ENCODE data around the gene WDR43.

The WDR43 gene

GRCh38 chr2:28894470-28895188, at the start of gene WDR43:
Gene WDR43, plus strand, starts transcription at chr2:28894667. Its CDS starts 32 bp downstream, at chr2:28894699.
- DNase-seq, result peak; percentile 99

GRCh38 chr2:28855193-28855592, 39.3 kb upstream of the WDR43 start:
- no peak for DNase-seq

GRCh38 chr2:28855977-28856376, 38.5 kb upstream of the WDR43 start:
- no peak for DNase-seq

GRCh38 chr2:28868611-28869010, 25.9 kb upstream of the WDR43 start:
- no peak for DNase-seq

- DNase-seq, result no peak
Measured at GRCh38 chr2:28869494-28870145, 24.8 kb upstream of the WDR43 start.

GRCh38 chr2:28870146-28870891, 24.1 kb upstream of the WDR43 start, which contains the start of gene TRMT61B:
Gene TRMT61B, minus strand, starts transcription at chr2:28870309. Its CDS starts 32 bp downstream, at chr2:28870277.
- DNase-seq, result peak; percentile 97

GRCh38 chr2:28871620-28872019, 22.8 kb upstream of the WDR43 start:
- DNase-seq, result no peak

- no peak for DNase-seq
Measured at GRCh38 chr2:28880193-28880592, 14.3 kb upstream of the WDR43 start.

- no peak for DNase-seq
Measured at GRCh38 chr2:28893488-28893887, 979 bp upstream of the WDR43 start.

- peak; percentile 53 for DNase-seq
Measured at GRCh38 chr2:28895189-28895893, 874 bp downstream of the WDR43 start.

GRCh38 chr2:28896906-28897305, 2.4 kb downstream of the WDR43 start:
- no peak for DNase-seq

GRCh38 chr2:28898048-28898447, 3.6 kb downstream of the WDR43 start:
- no peak for DNase-seq

GRCh38 chr2:28901202-28901601, 6.7 kb downstream of the WDR43 start:
- DNase-seq, result no peak

- no peak for DNase-seq
Measured at GRCh38 chr2:28901841-28902240, 7.4 kb downstream of the WDR43 start.

- DNase-seq, result no peak
Measured at GRCh38 chr2:28902584-28902983, 8.1 kb downstream of the WDR43 start.

GRCh38 chr2:28904295-28904694, 9.8 kb downstream of the WDR43 start:
- DNase-seq, result no peak

GRCh38 chr2:28904802-28905457, 10.5 kb downstream of the WDR43 start:
- DNase-seq, result no peak

GRCh38 chr2:28905533-28905932, 11.1 kb downstream of the WDR43 start:
- DNase-seq, result no peak

- DNase-seq, result no peak
Measured at GRCh38 chr2:28906376-28906775, 11.9 kb downstream of the WDR43 start.

- DNase-seq, result no peak
Measured at GRCh38 chr2:28906821-28907220, 12.4 kb downstream of the WDR43 start.

GRCh38 chr2:28908172-28908571, 13.7 kb downstream of the WDR43 start:
- no peak for DNase-seq

GRCh38 chr2:28909655-28910353, 15.3 kb downstream of the WDR43 start:
- no peak for DNase-seq
